Cerebellar cortex (tissue), 1 donor: ENCODE measurements around the gene FMN1.

ENCODE experiments used
- DNase-seq: peaks from one replicate; pipeline ENCODE4 v3.0.0-alpha.2; 2015; ENCODE audit warnings: low spot score

FMN1 gene

DNA sequence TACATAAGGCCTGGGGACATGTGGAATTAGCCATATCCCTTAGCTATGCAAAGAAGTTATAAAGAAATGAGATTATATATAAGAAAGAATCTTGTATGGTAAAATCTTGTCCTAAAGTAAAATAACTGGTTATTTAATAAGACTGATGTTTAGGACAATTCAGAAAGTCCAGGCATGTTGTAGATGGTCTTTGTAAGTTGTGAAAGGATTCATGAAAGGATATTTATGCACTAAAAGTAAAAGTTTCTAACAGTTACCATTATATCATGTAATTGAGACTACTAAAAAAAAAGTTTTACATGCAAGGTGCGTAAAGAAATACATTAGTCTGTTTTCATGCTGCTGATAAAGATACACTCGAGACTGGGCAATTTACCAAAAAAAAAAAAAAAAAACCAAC lies 146.3 kb downstream of the FMN1 start:
- no peak for DNase-seq

DNA sequence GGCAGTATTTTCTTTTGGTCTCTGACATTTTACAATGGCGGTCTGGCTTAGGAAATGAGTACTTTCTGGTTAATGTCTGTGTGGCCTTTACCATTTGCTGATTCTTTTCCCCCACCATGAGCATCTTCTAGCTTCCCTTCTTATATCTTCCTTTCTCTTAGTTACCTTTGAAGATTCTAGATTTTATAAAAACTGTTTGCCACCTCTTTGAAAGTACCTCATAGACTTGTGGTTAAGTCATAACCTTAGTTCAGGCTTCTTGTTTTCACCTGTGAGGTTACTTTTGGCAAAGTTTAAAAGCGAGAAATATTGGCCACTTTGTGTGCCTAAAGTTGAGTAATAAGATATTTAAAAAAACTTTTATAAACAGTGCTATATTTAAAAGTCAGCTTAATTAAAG lies 147.4 kb downstream of the FMN1 start:
- no peak for DNase-seq

DNA sequence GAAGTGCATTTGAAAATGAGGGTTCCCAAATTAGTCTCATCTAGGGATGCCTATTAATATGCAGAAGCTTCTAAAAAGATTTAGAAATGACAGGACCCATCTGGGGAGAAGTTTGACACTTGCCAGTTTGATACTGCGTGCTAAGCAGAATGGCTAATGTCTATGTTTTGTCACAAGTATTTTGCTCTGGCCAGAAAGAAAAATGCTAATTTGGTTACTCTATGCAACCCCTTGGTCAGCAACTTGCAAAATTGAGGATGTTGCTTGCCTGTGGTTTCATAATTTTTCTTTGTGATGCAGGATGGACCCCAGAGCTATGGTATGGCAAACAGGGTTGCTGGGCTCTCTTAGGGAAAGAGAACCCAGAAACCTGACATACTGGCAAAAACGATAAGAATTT lies 148.2 kb downstream of the FMN1 start:
- no peak for DNase-seq

DNA sequence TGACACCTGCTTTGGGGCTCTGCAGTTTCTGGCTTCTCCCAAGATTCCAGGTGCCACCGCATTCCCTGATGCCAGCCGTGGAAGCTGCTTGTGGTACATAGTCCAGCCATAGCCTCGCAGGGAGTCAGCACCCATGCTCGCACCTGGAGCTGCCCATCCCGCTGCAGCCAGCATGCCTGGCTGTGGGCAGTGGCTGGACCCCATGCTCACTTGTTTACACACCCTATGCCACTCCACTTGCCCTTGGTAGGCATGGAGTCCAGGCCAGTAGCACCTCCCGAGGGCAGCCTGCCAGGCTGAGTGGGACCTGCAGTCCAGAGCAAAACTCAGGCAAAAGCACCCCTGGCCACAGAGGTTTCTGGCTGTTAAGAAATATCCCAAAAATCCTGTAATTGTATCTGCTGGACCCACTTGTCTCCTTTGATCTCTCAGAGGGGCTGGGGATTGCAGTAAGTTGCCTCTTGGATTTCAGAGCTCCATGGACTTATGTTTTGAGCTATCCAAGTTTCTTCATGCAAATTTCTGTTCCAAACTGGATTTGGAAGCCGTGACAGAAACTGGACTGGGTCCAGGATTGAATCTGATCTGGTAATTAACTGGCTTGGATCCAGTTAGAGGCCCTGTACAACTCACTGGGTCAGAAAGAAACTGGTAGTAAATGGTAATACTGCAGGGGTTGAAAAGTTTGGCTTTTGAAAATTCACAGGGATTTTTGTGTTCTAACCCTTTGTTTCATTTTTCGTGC lies 149.3 kb downstream of the FMN1 start:
- no peak for DNase-seq

DNA sequence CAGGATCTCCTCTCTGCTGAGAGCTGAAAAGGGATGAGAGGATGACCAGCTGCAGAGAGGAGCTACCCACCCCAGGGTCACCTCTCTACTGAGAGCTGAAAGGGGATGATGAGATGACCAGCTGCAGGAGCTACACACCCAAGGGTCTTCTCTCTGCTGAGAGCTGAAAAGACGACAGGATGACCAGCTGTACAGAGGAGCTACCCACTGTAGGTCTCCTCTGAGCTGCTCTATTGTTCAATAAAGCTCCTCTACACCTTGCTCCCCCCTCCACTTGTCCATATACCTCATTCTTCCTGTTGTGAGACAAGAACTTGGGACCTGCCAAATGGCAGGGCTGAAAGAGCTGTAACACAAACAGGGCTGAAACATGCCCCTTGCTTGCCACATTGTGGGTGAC lies 149.9 kb downstream of the FMN1 start:
- no peak for DNase-seq

DNA sequence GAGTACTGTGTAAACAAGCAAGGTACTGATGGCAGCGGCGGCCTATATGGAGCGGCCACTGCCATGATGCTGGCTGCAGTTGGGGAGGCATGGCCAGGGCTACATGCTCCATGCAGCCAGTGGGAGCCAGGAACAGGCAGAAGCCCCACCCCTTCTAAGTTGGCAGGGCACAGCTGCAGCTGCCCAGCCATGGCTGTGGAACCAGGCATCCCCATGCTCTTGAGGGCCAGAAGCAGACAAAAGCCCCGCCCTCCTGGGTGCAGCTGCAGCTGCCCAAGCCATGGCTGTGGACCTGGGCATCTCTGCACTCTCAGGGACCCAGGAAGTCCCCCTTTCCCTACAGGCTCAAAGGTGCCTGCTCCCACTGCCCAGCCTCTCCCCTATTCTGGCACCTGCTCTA lies 150.9 kb downstream of the FMN1 start:
- DNase-seq: no peak

DNA sequence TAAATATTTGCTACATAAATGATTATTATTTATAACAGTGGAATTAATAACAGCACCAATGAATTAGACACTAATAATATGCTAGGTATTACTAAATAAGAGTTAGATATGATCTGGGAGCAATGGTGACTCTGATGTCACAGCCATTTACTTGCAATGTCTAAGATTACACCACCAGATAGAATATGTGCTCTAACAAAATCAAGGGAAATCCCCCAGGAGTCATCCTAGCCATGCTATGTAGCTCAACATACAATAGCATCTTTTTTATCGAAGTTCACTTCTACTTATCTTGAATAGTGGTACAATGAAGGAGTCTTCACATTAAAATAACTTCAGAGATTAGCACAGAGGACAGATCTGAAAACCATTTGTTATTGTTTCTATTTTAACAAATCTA lies 154.0 kb downstream of the FMN1 start:
- no peak for DNase-seq

DNA sequence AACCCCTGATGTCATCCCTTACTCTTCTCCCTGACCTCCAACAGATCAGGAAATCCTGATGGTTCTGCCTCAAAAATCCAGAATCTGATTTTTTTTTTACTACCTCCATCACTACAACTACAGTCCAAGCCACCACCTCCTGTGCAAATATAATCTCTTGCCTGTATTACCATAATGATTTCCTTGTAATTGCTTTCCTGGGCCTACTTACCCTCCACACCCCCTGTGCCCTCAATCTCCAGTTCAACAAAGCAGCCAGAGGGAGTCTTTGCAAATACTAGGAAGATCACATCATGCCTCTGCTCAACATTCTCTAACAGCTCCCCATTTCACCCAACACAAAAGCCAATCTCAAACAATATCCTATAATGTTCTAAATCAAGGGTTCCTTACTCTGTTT lies 159.9 kb downstream of the FMN1 start:
- no peak for DNase-seq

DNA sequence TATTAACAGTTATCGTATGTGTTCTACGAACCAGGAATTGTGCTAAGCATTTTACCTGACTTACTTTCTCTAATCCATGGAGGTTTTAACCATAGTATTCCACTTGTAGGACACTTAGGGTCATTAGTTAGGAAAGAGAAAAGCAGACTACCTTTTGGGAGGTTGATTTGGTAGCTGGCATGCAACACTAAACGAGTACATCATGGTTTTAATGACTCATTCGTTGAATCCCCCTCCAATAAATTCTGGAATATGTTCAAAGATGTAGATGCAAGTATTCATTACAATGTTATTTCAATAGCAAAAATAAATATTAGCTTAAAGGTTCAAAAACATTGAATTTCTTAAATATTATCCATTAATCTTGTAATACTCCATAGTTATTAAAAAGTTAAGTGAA lies 162.5 kb downstream of the FMN1 start:
- no peak for DNase-seq

DNA sequence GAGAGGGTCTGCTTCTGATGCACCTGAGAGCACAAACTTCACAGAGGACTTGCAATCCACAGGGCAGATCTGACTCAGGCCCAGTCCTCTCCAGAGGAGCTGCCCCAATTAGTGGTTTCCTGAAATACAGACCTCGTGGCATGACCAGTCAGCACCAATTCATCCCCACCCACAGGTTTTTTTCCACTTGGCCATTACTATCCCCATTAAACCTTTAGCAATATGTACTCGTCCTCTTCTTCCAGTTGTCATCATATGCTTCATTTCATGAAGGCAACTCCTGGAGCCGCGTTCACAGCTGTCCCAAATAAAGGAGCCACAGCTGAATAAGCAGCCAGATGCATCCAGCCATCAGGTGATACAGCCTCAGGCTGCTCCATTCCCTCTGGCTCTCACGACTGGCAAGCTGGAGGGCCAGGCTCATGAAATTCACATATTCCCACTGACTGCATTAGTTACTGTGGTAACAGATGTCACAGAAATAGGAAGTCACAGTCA lies 163.1 kb downstream of the FMN1 start:
- DNase-seq: no peak

DNA sequence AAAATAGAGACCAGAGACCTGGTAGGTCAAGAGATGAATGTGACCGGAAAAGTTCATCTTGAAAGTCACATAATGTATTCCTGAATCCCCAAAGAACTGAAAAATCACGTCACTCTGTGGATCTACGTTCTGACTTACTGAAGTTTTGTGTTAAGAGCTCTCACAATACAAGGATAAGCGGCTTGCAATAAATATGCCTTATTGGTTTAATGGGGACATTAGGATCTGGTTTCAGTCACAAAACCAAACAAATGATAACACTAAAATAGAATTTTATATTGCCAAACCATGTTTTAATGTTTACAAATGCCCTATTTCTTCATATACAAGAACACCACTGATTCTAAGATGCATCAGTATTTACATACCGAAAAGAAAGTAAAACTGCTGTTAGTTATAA lies 164.2 kb downstream of the FMN1 start:
- DNase-seq: no peak

DNA sequence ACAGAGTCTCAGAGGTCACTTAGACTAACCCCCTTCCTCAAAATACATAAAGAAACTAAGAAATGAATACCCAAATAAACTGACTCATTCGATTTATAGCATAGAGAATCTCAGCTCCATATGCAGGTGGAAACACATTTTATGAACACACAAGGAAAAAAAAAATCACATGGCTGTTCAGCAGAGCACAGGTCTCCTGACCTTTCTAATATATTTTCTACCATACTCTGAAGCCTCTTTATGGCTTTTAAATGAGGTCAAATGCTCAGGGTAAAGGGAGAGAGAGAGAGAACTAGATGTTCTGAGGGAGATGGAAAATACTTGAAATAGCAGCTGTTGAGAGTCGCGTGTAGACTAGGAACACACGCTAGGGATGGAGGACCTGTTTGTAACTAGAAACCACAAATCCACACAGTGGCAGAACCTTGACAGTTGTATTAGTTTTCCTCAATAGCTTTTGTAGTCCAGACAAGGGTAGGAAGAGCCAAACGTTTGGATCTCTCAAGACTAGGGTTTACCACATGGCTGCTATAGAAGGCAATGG lies 165.3 kb downstream of the FMN1 start:
- no peak for DNase-seq

DNA sequence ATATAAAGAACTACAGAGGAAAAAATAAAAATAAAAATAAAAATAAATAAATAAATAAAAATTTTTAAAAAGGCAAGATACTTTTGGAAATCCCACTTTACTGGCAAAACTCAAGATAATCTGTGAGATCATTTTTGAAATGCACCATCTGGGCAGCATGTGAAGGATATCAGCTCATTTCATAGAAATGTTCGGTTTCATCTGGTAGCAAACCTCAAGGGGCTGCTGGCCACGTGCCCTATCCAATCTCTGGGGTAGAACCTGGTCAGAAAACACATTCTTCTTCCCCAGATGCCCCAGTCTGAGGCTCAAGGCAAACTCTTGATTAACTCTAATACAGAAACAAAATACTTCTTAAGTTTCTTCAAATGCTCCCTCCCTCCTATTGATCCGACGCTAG lies 166.0 kb downstream of the FMN1 start:
- DNase-seq: no peak

DNA sequence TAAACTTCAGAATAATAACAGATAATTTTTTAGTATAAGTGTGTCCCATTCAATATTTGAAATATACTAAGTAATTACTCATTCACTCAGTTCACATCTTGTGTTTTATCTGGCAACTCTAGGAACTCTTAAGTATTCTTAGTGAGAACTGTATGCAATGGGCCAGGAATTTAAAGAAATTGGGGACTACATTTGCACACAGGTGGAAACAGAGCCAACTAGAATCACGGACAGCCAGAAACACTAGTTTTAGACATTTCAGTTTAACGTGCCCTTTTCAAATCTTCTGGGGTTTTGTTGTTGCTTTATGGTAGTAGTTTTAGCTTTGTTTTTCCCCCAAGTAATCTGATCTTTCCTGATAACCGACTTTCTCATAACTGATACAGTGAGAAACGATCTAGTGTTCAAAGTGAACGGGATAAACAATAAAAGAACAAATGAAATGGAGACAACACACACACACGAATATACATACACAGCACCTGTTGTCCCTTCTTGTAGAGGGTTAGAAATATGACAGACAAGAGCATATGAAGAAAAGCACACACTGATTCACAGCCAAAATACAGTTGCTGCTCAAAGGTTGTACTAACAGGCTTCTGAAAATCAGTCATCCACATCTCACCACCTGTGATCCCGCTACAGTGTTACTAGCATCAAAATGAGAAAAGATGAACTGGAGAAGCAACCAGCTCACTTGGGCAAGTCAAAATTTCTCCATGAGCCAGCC lies 167.0 kb downstream of the FMN1 start:
- DNase-seq: no peak

DNA sequence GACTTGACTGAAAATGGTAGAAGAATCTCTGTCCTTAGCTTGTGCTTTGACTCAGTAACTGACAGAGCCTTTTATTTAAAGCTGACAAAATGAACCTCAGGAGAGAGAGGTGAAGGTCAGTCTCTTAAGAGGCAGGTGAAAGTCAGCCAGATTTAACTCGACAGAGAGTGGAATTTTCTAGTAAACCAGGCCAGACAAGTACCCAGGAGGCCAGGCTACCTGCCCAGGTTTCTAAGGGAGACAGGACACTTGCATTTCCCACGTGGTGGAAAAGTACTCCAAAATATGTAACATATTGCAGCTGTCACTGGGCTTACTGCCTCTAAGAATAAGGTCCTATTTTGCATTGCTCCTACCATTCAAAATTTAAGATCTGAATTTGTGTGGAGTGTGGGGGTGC lies 167.9 kb downstream of the FMN1 start:
- peak; percentile 9 for DNase-seq

DNA sequence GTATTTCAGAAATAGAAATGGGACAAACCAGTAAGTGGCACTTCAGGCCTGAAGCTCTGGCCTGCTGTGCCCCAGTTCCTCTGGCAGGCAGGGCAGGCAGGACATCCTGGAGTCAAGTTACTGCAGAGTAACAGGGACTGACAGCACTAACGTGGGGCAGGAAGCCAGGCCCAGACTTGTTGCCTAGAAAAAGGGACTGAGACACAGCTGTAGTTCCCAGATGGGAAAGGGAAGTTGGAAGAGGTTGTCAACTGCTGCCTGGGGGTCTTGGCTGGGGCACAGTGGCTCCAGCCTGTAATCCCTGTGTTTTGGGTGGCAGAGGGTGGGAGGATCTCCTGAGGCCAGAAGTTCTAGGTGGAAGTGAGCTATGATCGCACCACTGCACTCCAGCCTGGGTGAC lies 171.9 kb downstream of the FMN1 start:
- peak; percentile 7 for DNase-seq

DNA sequence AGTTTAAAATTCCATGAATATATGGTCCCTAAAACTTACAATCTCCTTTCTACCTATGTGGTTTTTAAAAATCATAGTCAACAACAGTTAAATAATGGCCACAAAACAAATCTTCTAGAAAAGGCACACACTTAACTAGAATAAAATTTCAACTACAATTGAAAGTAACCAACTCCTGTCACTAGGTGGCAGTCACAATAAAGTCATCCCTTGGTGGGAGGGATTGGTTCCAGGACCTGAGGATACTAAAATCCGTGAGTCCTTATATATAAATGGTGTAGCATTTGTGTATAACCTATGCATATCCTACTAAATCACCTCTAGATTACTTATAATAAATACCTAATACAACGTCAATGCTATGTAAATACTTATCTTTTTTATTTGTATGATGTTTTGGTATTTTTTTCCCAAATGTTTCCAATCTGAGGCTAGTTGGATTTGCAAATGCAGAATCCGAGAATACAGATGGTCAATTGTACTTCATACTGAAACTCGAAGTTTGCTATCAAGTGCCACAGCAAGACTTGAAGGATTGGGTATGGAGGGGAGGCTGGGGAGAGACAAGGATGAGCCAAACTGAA lies 172.6 kb downstream of the FMN1 start:
- peak; percentile 37 for DNase-seq

DNA sequence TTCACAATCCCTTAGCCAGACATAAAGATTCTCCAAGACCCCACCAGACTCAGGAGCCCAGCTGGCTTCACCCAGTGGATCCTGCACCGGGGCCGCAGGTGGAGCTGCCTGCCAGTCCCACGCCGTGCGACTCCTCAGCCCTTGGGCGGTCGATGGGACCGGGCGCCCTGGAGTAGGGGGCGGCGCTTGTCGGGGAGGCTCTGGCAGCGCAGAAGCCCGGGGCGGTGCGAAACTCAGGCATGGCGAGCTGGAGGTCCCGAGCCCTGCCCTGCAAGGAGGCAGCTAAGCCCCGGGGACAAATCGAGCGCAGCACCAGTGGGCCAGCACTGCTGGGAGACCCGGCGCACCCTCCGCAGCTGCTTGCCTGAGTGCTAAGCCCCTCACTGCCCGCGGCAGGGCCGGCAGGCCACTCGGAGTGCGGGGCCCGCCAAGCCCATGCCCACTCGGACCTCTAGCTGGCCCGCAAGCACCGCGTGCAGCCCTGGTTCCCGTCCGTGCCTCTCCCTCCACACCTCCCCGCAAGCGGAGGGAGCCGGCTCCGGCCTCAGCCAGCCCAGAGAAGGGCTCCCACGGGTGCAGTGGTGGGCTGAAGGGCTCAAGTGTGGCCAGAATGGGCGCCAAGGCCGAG lies 175.0 kb downstream of the FMN1 start:
- DNase-seq: no peak

DNA sequence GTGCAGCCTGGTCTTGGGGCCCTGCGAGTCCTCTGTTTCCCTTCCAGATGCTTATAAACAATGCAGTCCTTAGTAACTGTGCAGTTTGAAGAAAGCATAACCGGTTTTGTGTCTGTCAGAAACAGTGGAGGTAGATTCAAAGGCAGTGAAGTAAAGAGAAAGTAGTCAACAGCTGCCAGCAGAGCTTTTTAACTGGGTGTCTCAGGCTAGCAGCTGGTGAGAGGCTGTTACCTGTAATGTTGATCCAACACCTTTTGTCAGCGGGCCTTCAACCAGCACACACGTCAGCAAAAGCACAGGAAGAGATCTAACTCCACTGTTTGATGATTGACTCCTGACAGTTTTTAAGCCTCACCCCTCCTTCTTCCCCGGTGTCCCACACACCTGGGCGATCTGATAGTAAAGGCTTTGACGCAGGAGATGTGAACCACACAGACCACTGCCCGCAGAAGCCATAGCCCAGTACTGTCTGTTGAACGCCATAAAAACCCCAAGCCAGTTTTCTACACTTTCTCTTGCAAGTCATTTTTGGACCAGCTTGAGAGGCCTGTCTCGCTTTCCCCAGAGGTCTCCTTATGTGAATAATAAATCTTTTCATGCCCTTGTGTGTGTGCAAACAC lies 178.0 kb downstream of the FMN1 start:
- no peak for DNase-seq

DNA sequence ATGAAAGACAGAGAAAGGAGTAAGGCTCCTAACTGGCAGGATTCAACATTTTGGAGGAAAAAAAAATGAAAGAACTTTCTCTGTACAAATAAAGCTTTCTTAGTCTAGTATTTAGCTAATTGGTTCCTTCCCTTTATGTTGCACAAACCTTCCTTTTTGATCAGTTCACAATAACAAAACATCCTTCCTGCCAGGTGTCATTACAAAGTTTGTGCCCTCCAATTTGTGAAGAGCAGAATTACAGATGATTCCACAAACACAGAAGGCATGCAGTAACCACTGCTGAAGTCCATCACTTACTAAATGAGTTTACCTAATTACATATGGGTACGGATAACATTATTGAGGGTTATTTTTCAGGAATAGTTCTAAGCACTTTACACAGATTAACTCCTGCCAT lies 179.9 kb downstream of the FMN1 start:
- no peak for DNase-seq

DNA sequence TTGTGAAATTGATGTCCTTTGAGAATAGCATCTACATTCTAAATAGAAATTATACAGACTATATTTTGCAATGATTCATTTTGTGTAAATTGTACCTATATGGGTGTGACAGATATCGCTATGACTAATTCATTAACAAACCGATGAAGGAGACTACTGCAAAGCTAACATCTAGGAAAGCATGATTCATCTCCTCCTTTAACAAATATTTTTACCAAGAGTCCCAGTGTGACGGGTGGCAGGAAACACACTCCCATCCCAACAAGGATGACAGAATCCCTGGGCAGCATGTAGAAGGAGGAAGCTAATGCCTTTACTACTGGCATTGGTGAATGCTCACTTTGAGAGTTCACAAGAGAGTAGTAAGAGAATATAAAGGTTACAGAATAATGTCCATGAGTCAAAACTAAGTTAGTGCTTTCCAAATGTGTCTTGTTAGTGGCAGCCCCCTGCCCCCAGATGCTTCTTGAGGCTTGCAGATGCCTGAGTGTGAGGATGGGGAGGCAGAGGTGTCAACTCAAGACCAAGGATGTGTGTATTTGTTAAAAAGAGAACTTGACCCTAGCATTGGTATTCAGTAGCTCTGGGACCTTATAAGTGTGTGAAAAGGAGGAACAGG lies 180.6 kb downstream of the FMN1 start:
- DNase-seq: no peak

DNA sequence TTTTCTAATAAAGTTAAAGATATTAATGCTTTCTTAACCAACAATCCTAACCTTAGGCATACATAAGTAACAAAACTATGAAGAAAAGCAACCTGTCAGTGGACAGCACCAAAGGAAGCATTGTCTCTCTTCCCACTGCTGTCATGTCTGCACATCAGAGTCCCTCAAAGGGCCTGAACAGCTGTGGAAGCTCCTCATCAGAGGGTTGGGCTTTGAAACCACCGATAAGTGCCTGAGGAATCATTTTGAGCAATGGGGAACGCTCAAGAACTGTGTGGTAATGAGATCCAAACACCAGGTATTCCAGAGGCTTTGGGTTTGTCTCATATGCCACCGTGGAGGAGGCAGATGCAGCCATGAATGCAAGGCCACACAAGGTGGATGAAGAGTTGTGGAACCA lies 182.5 kb downstream of the FMN1 start:
- no peak for DNase-seq
